Neural cell (in vitro differentiated cells): Measurements from ENCODE around the gene CHCT1.

Experiments
- CTCF ChIP-seq: fragments of 450-650 bp; IDR thresholded peaks from 2 replicates; pipeline ENCODE4 v1.5.1; 2014; ENCODE audit warnings: antibody characterized with exemption, mild to moderate bottlenecking, moderate library complexity; ENCODE audit not compliant: poor library complexity, severe bottlenecking
- EZH2 ChIP-seq: fragments of 200-600, 300-800 bp; shearing (Covaris generic), sonication (generic); IDR thresholded peaks from 2 replicates; pipeline ENCODE4 v1.6.1; 2014; ENCODE audit warnings: antibody characterized with exemption, low read length, borderline replicate concordance, mild to moderate bottlenecking; ENCODE audit not compliant: insufficient read depth, poor library complexity, severe bottlenecking
- TAF1 ChIP-seq: IDR thresholded peaks from 2 replicates; pipeline ENCODE4 v1.6.1; 2012; ENCODE audit warnings: low read depth

GRCh38 chr17:60422162-60422665 is at the start of gene CHCT1:
- TF ChIP-seq CTCF, result no peak
- TF ChIP-seq TAF1, result no peak
- no peak for TF ChIP-seq EZH2
